HCT116 (cell line): ENCODE results near the gene GPLD1. TPM values are rescaled to one million over a fixed set of nuclear protein-coding genes. Genes with fewer than 3 reads are reported as not detected.

ENCODE experiments used
- ATAC-seq: fragments of 200-7000 bp; cut with Tn5 transposase; 2 replicates; pipeline ENCODE4 v1.9.1; 2020; ENCODE audit warnings: mild to moderate bottlenecking, moderate library complexity
- BruUV-seq: library from RNA; stranded (reverse); fragments of 400-500 nt; replicated peaks from 2 replicates; lab custom pipeline; 2021; lab: Mats Ljungman, UMichigan
- CTCF ChIA-PET: fragments of 300-600 bp; sonication (Branson Sonifier 250); formaldehyde crosslinking; loops from one replicate; lab custom pipeline; 2021; ENCODE audit warnings: antibody characterized with exemption; lab: Charles Lee
- POLR2A ChIA-PET: fragments of 300-600, 350-600 bp; sonication (Branson Sonifier 250); formaldehyde crosslinking; loops from one replicate; lab custom pipeline; 2021; ENCODE audit warnings: antibody characterized with exemption; lab: Charles Lee
- RAD21 ChIA-PET, 2 experiments: fragments of 300-600 bp; sonication (Branson Sonifier 250); formaldehyde crosslinking; loops; one replicate each; lab custom pipeline; 2023; ENCODE audit warnings: low total read pairs in 2 of 2; ENCODE audit not compliant: uncharacterized antibody in 2 of 2, unreplicated experiment in 2 of 2, low non-redundant PET in 1 of 2; lab: Charles Lee
- DNase-seq: peaks from one replicate; pipeline ENCODE4 v3.0.0-alpha.2; 2010; ENCODE audit warnings: low read depth, low spot score
- H2AFZ ChIP-seq: fragments of 200-600 bp; shearing (Covaris generic), sonication (generic); 2 replicates; pipeline ENCODE4 v1.6.1; 2017; ENCODE audit warnings: low read depth, mixed run types, mixed read lengths, antibody characterized with exemption, low read length; ENCODE audit not compliant: poor library complexity, severe bottlenecking
- H3K27ac ChIP-seq: 2 replicates; pipeline ENCODE4 v1.5.1; 2012; ENCODE audit warnings: low read depth, low read length
- H3K27me3 ChIP-seq: fragments of 200-600 bp; sonication (generic); 2 replicates; pipeline ENCODE4 v1.6.1; 2016; ENCODE audit warnings: mixed run types, low read length, mixed read lengths; ENCODE audit not compliant: insufficient read depth
- H3K36me3 ChIP-seq, 2 experiments: fragments of 200-500 bp in 1 of 2; fragments of 200-600 bp in 1 of 2; sonication (Bioruptor generic) in 1 of 2; sonication (generic) in 1 of 2; 2 replicates each; pipeline versions ENCODE4 v1.5.1 to v1.6.1; 2014 to 2016; ENCODE audit warnings: low read length in 2 of 2, inconsistent platforms in 1 of 2, mixed read lengths in 1 of 2, mixed run types in 1 of 2; ENCODE audit not compliant: insufficient read depth in 2 of 2, control insufficient read depth in 1 of 2
- H3K4me1 ChIP-seq, 2 experiments: fragments of 200-600 bp in 1 of 2; sonication (generic) in 1 of 2; 2 replicates each; pipeline versions ENCODE4 v1.5.1 to v1.6.1; 2012 to 2017; ENCODE audit warnings: low read length in 2 of 2, inconsistent platforms in 1 of 2, mild to moderate bottlenecking in 1 of 2, mixed read lengths in 1 of 2, mixed run types in 1 of 2, moderate library complexity in 1 of 2; ENCODE audit not compliant: insufficient read depth in 2 of 2, control insufficient read depth in 1 of 2
- H3K4me2 ChIP-seq: fragments of 200-600 bp; sonication (generic); 2 replicates; pipeline ENCODE4 v1.6.1; 2017; ENCODE audit warnings: mixed run types, low read length, mixed read lengths
- H3K4me3 ChIP-seq, 2 experiments: fragments of 200-600 bp in 1 of 2; sonication (generic) in 1 of 2; replicated peaks in 1 of 2; 2 replicates each; pipeline ENCODE4 v1.5.1; 2011 to 2016; ENCODE audit warnings: low read length in 2 of 2, control low read depth in 1 of 2, low read depth in 1 of 2, mild to moderate bottlenecking in 1 of 2, mixed read lengths in 1 of 2, mixed run types in 1 of 2
- H3K79me2 ChIP-seq: fragments of 200-600 bp; sonication (generic); 2 replicates; pipeline ENCODE4 v1.6.1; 2017; ENCODE audit warnings: mild to moderate bottlenecking, mixed run types, low read length, moderate library complexity, mixed read lengths; ENCODE audit not compliant: insufficient read depth
- H3K9ac ChIP-seq: fragments of 200-600 bp; sonication (generic); 2 replicates; pipeline ENCODE4 v1.6.1; 2016; ENCODE audit warnings: low read length, mixed read lengths
- H3K9me2 ChIP-seq: fragments of 200-600 bp; sonication (generic), shearing (Covaris generic); 2 replicates; pipeline ENCODE4 v1.6.1; 2017; ENCODE audit warnings: mixed run types, mild to moderate bottlenecking, moderate library complexity; ENCODE audit not compliant: insufficient read depth
- H3K9me3 ChIP-seq, 2 experiments: fragments of 200-500 bp in 1 of 2; fragments of 200-600 bp in 1 of 2; sonication (Bioruptor generic) in 1 of 2; sonication (generic) in 1 of 2; 2 replicates each; pipeline ENCODE4 v1.6.1; 2014 to 2017; ENCODE audit warnings: low read length in 2 of 2, mixed read lengths in 2 of 2, inconsistent platforms in 1 of 2, low read depth in 1 of 2, mild to moderate bottlenecking in 1 of 2, mixed run types in 1 of 2, moderate library complexity in 1 of 2; ENCODE audit not compliant: control insufficient read depth in 1 of 2, insufficient read depth in 1 of 2
- H4K20me1 ChIP-seq: fragments of 200-600 bp; sonication (generic), shearing (Covaris generic); 2 replicates; pipeline ENCODE4 v1.6.1; 2017; ENCODE audit warnings: mixed run types, mild to moderate bottlenecking, moderate library complexity; ENCODE audit not compliant: insufficient read depth
- ATF3 ChIP-seq: IDR thresholded peaks from 2 replicates; pipeline ENCODE4 v1.6.1; 2012
- CEBPB ChIP-seq: IDR thresholded peaks from 2 replicates; pipeline ENCODE4 v1.6.1; 2012; ENCODE audit warnings: low read depth
- CTCF ChIP-seq, 3 experiments: fragments of 200-600 bp in 1 of 3; sonication (generic) in 1 of 3; IDR thresholded peaks in 2 of 3; conservative IDR thresholded peaks in 1 of 3; 2 replicates each; pipeline ENCODE4 v1.5.1; 2012 to 2017; ENCODE audit warnings: low read depth in 2 of 3, low read length in 2 of 3, antibody characterized with exemption in 1 of 3, borderline replicate concordance in 1 of 3, control low read depth in 1 of 3, mild to moderate bottlenecking in 1 of 3, mixed read lengths in 1 of 3, mixed run types in 1 of 3, moderate library complexity in 1 of 3; ENCODE audit not compliant: insufficient read depth in 1 of 3
- EGR1 ChIP-seq: IDR thresholded peaks from 2 replicates; pipeline ENCODE4 v1.6.1; 2012; ENCODE audit warnings: low read depth
- ELF1 ChIP-seq: IDR thresholded peaks from 2 replicates; pipeline ENCODE4 v1.6.1; 2012; ENCODE audit warnings: low read depth, borderline replicate concordance
- EZH2 ChIP-seq: fragments of 200-600 bp; sonication (generic); IDR thresholded peaks from 2 replicates; pipeline ENCODE4 v1.6.1; 2017; ENCODE audit warnings: antibody characterized with exemption, mixed run types
- EZH2phosphoT487 ChIP-seq: fragments of 200-600 bp; IDR thresholded peaks from 2 replicates; pipeline ENCODE4 v1.6.1; 2018; ENCODE audit warnings: antibody characterized with exemption, borderline replicate concordance
- JUND ChIP-seq: IDR thresholded peaks from 2 replicates; pipeline ENCODE4 v1.6.1; 2012
- POLR2A ChIP-seq: IDR thresholded peaks from 2 replicates; pipeline ENCODE4 v1.7.0; 2011; ENCODE audit warnings: borderline replicate concordance; ENCODE audit not compliant: insufficient read depth, insufficient read length; ENCODE audit errors: extremely low read depth
- POLR2AphosphoS5 ChIP-seq: IDR thresholded peaks from 2 replicates; pipeline ENCODE4 v1.6.1; 2011; ENCODE audit warnings: mild to moderate bottlenecking, low read depth, low read length, moderate library complexity
- RAD21 ChIP-seq: IDR thresholded peaks from 2 replicates; pipeline ENCODE4 v1.6.1; 2012; ENCODE audit warnings: low read depth, mild to moderate bottlenecking
- REST ChIP-seq: IDR thresholded peaks from 2 replicates; pipeline ENCODE4 v1.6.1; 2012; ENCODE audit warnings: low read depth
- SIN3A ChIP-seq: IDR thresholded peaks from 2 replicates; pipeline ENCODE4 v1.6.1; 2012; ENCODE audit warnings: low read depth
- SP1 ChIP-seq: IDR thresholded peaks from 2 replicates; pipeline ENCODE4 v1.6.1; 2012; ENCODE audit warnings: low read depth
- SRF ChIP-seq: IDR thresholded peaks from 2 replicates; pipeline ENCODE4 v1.6.1; 2012; ENCODE audit warnings: low read depth
- TCF7L2 ChIP-seq: IDR thresholded peaks from 2 replicates; pipeline ENCODE4 v1.7.0; 2011; ENCODE audit warnings: borderline replicate concordance, inconsistent platforms; ENCODE audit not compliant: insufficient read depth, insufficient read length; ENCODE audit errors: extremely low read depth
- YY1 ChIP-seq: IDR thresholded peaks from 2 replicates; pipeline ENCODE4 v1.6.1; 2011; ENCODE audit warnings: low read length, low read depth, moderate library complexity, mild to moderate bottlenecking; ENCODE audit not compliant: insufficient replicate concordance; ENCODE audit errors: extremely low read depth
- ZBTB33 ChIP-seq: IDR thresholded peaks from 2 replicates; pipeline ENCODE4 v1.6.1; 2011; ENCODE audit warnings: mild to moderate bottlenecking, low read length, moderate library complexity; ENCODE audit not compliant: insufficient replicate concordance; ENCODE audit errors: extremely low read depth
- ZNF274 ChIP-seq: fragments of 200-500 bp; sonication (Bioruptor generic); IDR thresholded peaks from 2 replicates; pipeline ENCODE4 v1.6.1; 2014; ENCODE audit warnings: mild to moderate bottlenecking, low read depth, low read length, inconsistent platforms
- intact Hi-C: fragments of 100-400 bp; cut with micrococcal nuclease; formaldehyde crosslinking; loops from 2 replicates; pipeline ENCODE4 v1.10.0; 2022
- total RNA-seq: library from RNA; stranded (reverse); gene quantifications from one replicate; pipeline ENCODE4 v1.2.1, GENCODE V29; 2021; ENCODE audit not compliant: unreplicated experiment
- TF ChIP-seq, protein P1 (sequence below): IDR thresholded peaks from 2 replicates; pipeline ENCODE4 v1.6.1; 2012

GPLD1 gene
- total RNA-seq, 1 experiment from 2014 or later = 2.1 TPM

- Histone ChIP-seq H3K27me3 (no peaks in the 10 kb centered on the region), H3K36me3 (no peaks in the 10 kb centered on the region), H2AFZ (no peak overlapping the region), H3K79me2 (no peaks in the 10 kb centered on the region), H4K20me1 (no peaks in the 10 kb centered on the region), H3K4me2 (no peak overlapping the region), H3K27ac (no peak overlapping the region), H3K4me3 (no peak overlapping the region), H3K9ac (no peak overlapping the region), H3K9me3 (no peaks in the 10 kb centered on the region), H3K4me1 (0 out of 4 replicates have a peak, but pooled peaks cover 0 to 2% of the 10 kb centered on the region in 2 experiments), H3K9me2 (no peaks in the 10 kb centered on the region)
- ChIA-PET RAD21 (no interaction called here), POLR2A (no interaction called here), CTCF (interaction anchor here (0.9 kb wide), 1 partner anchor 26 kb away, joined by 4 read pairs; no protein-coding TSS in a partner anchor)
- ATAC-seq (no peak), DNase-seq (no peak)
- no TSS peak for BruUV-seq
- intact Hi-C loops = no loop called here
- TF ChIP-seq SRF (no peak), REST (no peak), ZNF274 (no peak), SIN3A (no peak), ELF1 (no peak), TCF7L2 (no peak), POLR2AphosphoS5 (no peak), SP1 (no peak), ZBTB33 (no peak), RAD21 (no peak), POLR2A (no peak), EZH2 (no peak), JUND (no peak), EZH2phosphoT487 (no peak), ATF3 (no peak), CTCF (IDR thresholded peaks at IDR 0.05 in 2 of 3, conservative IDR thresholded peaks at IDR 0.05 in 1 of 3; ENCODE audit: borderline replicate concordance in 1 of 3, insufficient read depth in 1 of 3, low read depth in 2 of 3, low read length in 2 of 3) (no peak), CEBPB (no peak), EGR1 (no peak), YY1 (no peak)
- TF ChIP-seq, protein P1, sequence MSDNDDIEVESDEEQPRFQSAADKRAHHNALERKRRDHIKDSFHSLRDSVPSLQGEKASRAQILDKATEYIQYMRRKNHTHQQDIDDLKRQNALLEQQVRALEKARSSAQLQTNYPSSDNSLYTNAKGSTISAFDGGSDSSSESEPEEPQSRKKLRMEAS = no peak
Observed at GRCh38 chr6:24469811-24470210, 19.6 kb downstream of the GPLD1 start.
